Measurements from ENCODE around the gene TMEM238. TPM values are rescaled to one million over a fixed set of nuclear protein-coding genes. Genes with fewer than 3 reads are reported as not detected.

Gene TMEM238
- total RNA-seq (2014; rRNA removed): 22.1 and 22.8 TPM in 2 replicates
- Bru-seq, nascent RNA: percentile 66 among the genes with signal in this experiment
- percentile 65 among the genes with signal in this experiment for BruChase-seq, experiment 1, labeled RNA remaining after a 6-hour chase
- percentile 65 among the genes with signal in this experiment for BruChase-seq, experiment 2, labeled RNA remaining after a 2-hour chase
- long read RNA-seq, transcript TMEM238-201 (2 exons, 1,000 nt): major isoform, 175 of 176 reads
- long read RNA-seq, partial matches to known transcripts: 0 of 176 reads
- long read RNA-seq, other reads (novel, unspliced or antisense): 1 of 176 reads

- H3K79me2 ChIP-seq (ENCODE audit: low read length): peaks cover 67% of the 10 kb centered on the region
Measured at GRCh38 chr19:55384131-55384919, at the start of gene TMEM238. Gene TMEM238 (minus strand): TSS chr19:55384292. CDS start chr19:55384259, 33 bp downstream.

GRCh38 chr19:55433292-55433691 is 49.2 kb upstream of the TMEM238 start:
- no peaks in the 10 kb centered on the region for H3K9me3 ChIP-seq (ENCODE audit: low read length)
- no peak overlapping the region for H3K4me2 ChIP-seq (ENCODE audit: low read length)
- no peak for TF ChIP-seq EZH2phosphoT487 (IDR thresholded peaks at IDR 0.05; ENCODE audit: borderline replicate concordance, low read length)
- TF ChIP-seq, protein P1, sequence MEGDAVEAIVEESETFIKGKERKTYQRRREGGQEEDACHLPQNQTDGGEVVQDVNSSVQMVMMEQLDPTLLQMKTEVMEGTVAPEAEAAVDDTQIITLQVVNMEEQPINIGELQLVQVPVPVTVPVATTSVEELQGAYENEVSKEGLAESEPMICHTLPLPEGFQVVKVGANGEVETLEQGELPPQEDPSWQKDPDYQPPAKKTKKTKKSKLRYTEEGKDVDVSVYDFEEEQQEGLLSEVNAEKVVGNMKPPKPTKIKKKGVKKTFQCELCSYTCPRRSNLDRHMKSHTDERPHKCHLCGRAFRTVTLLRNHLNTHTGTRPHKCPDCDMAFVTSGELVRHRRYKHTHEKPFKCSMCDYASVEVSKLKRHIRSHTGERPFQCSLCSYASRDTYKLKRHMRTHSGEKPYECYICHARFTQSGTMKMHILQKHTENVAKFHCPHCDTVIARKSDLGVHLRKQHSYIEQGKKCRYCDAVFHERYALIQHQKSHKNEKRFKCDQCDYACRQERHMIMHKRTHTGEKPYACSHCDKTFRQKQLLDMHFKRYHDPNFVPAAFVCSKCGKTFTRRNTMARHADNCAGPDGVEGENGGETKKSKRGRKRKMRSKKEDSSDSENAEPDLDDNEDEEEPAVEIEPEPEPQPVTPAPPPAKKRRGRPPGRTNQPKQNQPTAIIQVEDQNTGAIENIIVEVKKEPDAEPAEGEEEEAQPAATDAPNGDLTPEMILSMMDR (conservative IDR thresholded peaks at IDR 0.05; ENCODE audit: low read depth, low read length): no peak
- TF ChIP-seq EZH2 (IDR thresholded peaks at IDR 0.05; ENCODE audit: low read length, unreplicated experiment): no peak
- no peaks in the 10 kb centered on the region for H3F3A ChIP-seq (ENCODE audit: low read length, unreplicated experiment)
- intact Hi-C loops (cut with micrococcal nuclease): no loop called here
- no peaks in the 10 kb centered on the region for H3K9me2 ChIP-seq (replicated peaks; ENCODE audit: low read length)
- POLR2A ChIA-PET (ENCODE audit: unreplicated experiment): no interaction called here
- DNase-seq (no peak), ATAC-seq (no peak)
- H4K20me1 ChIP-seq (ENCODE audit: low read length): no peaks in the 10 kb centered on the region; the same call in 1 of the 2 replicates
- H3K4me3 ChIP-seq (ENCODE audit: low read length): no peak overlapping the region
- no peak overlapping the region for H3K27ac ChIP-seq (ENCODE audit: low read length)
- no peaks in the 10 kb centered on the region for H3K79me2 ChIP-seq (ENCODE audit: low read length)
- H3K9ac ChIP-seq (ENCODE audit: low read length): no peak overlapping the region
- CTCF ChIA-PET: no interaction called here
- H2AFZ ChIP-seq (ENCODE audit: low read length): no peak overlapping the region
- no TSS peak for BruUV-seq (replicated peaks)
- no peaks in the 10 kb centered on the region for H3K4me1 ChIP-seq (ENCODE audit: insufficient read depth, low read length)
- no peaks in the 10 kb centered on the region for H3K27me3 ChIP-seq (ENCODE audit: low read length)
- no peaks in the 10 kb centered on the region for H3K36me3 ChIP-seq (ENCODE audit: low read depth, low read length)

More at GRCh38 chr19:55384131-55384919, at the start of gene TMEM238:
- peak within 1 kb of the TSS; percentile 69 for H2AFZ ChIP-seq (ENCODE audit: low read length)
- peak; percentile 68 for DNase-seq
- peak within 1 kb of the TSS; percentile 98 for H3K4me3 ChIP-seq (ENCODE audit: low read length)
- H3K4me1 ChIP-seq (ENCODE audit: insufficient read depth, low read length): peaks cover 41% of the 10 kb centered on the region
- no peak for TF ChIP-seq EZH2 (IDR thresholded peaks at IDR 0.05; ENCODE audit: low read length, unreplicated experiment)
- no peaks in the 10 kb centered on the region for H3K9me3 ChIP-seq (ENCODE audit: low read length)
- peak within 1 kb of the TSS; percentile 95 for H3K9ac ChIP-seq (ENCODE audit: low read length)
- no TSS peak for BruUV-seq (replicated peaks)
- ChIA-PET CTCF (interaction anchor here (0.5 to 2.4 kb wide), 8 partner anchors 10 to 224 kb away, joined by 3 to 12 read pairs (median 4); partner anchors contain the start of gene KMT5C), POLR2A (ENCODE audit: unreplicated experiment) (interaction anchor here (0.6 to 1.4 kb wide), 2 partner anchors 28 to 45 kb away, joined by 3 to 8 read pairs; partner anchors contain the start of gene KMT5C)
- peak within 1 kb of the TSS; percentile 95 for H3K4me2 ChIP-seq (ENCODE audit: low read length)
- H3F3A ChIP-seq (ENCODE audit: low read length, unreplicated experiment): peaks cover 7% of the 10 kb centered on the region
- H3K9me2 ChIP-seq (replicated peaks; ENCODE audit: low read length): no peaks in the 10 kb centered on the region
- H3K27ac ChIP-seq (ENCODE audit: low read length): peak within 1 kb of the TSS; percentile 54
- peaks cover 35% of the 10 kb centered on the region for H3K36me3 ChIP-seq (ENCODE audit: low read depth, low read length)
- peak; percentile 41 for ATAC-seq
- peaks cover 33% of the 10 kb centered on the region for H4K20me1 ChIP-seq (ENCODE audit: low read length)
- intact Hi-C loops (cut with micrococcal nuclease): loop anchor here (2.0 to 10.0 kb wide), 2 partner anchors 46 to 170 kb away; partner anchors contain the start of gene KMT5C
- no peaks in the 10 kb centered on the region for H3K27me3 ChIP-seq (ENCODE audit: low read length)

DNA sequence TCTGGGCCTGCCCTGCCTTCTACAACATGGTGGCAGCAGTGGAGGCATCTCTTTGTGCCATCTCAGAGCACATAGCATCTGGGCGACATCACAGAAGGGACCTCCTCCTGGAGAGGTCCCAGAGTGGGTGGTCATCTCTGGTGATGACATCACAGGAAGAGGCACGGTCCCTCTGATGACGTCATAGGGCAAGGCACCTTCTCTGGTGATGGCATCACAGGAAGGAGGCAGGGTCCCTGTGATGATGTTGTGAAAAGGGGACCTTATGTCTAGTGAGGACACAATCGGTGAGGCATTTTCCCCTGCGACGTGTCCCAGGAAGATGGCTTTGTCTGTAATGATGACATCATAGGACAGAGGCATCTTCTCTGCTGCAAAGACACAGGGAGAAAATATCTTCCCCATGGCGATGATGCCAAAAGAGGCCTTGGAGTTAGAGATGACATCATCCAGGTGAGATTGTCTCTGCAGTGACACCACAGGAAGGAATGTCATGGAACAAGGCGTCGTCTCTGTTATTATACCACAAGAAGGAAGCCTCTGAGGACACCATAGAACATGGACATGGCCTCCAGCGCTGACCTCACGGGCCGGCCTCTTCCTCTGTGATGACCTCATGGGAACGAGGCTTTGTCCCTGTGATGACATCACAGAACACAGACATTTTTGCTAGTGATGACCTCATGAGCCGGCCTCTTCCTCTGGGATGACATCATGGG is 48.3 kb upstream of the TMEM238 start:
- H3K9me3 ChIP-seq (ENCODE audit: low read length): no peaks in the 10 kb centered on the region
- intact Hi-C loops (cut with micrococcal nuclease): no loop called here
- no peak overlapping the region for H3K4me2 ChIP-seq (ENCODE audit: low read length)
- H3K4me3 ChIP-seq (ENCODE audit: low read length): no peak overlapping the region
- no TSS peak for BruUV-seq (replicated peaks)
- no peak overlapping the region for H3K27ac ChIP-seq (ENCODE audit: low read length)
- no peaks in the 10 kb centered on the region for H3K36me3 ChIP-seq (ENCODE audit: low read depth, low read length)
- H3K27me3 ChIP-seq (ENCODE audit: low read length): no peaks in the 10 kb centered on the region
- H3K9me2 ChIP-seq (replicated peaks; ENCODE audit: low read length): no peaks in the 10 kb centered on the region
- no peaks in the 10 kb centered on the region for H3K79me2 ChIP-seq (ENCODE audit: low read length)
- TF ChIP-seq, protein P1 (conservative IDR thresholded peaks at IDR 0.05; ENCODE audit: low read depth, low read length): no peak
- H3K4me1 ChIP-seq (ENCODE audit: insufficient read depth, low read length): no peaks in the 10 kb centered on the region
- no peaks in the 10 kb centered on the region for H3F3A ChIP-seq (ENCODE audit: low read length, unreplicated experiment)
- no peak overlapping the region for H3K9ac ChIP-seq (ENCODE audit: low read length)
- no peak overlapping the region for H2AFZ ChIP-seq (ENCODE audit: low read length)
- ChIA-PET POLR2A (ENCODE audit: unreplicated experiment) (no interaction called here), CTCF (no interaction called here)
- H4K20me1 ChIP-seq (ENCODE audit: low read length): no peaks in the 10 kb centered on the region
- DNase-seq (no peak), ATAC-seq (no peak)
